Measurements from ENCODE around the gene UBR1. TPM values are rescaled to one million over a fixed set of nuclear protein-coding genes. Genes with fewer than 3 reads are reported as not detected.
A peak's percentile ranks its signal among the peaks of the same experiment; 100 is the strongest.

The UBR1 gene
- total RNA-seq, 4 donors from 2014 or later: 28.8 to 42.0 (median 31.0) TPM

DNA sequence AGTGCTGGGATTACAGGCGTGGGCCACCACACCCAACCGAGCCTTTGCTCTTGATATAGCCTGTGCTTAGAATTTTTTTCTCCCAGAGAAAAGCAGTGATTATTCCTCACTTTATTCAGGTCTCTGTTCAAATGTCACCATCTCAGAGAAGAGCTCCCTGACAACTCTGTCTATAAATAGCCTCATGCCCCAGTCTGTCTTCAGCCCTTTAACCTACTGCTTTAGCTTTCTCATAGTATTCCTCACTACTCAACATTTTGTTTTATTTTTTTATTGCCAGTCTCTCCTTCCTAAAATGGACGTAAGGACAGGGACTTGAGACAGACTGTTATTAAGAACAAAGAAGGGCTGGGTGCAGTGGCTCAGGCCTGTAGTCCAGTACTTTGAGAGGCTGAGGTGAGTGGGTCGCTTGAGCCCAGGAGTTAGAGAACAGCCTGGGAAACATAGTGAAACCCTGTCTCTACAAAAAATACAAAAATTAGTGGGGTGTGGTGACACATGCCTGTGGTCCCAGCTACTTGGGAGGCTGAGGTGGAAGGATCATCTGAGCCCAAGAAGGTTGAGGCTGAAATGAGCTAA lies 106.5 kb downstream of the UBR1 start:
- Histone ChIP-seq H3K27me3 (no peaks in the 10 kb centered on the region), H3K4me1 (no peaks in the 10 kb centered on the region), H3K9me3 (no peaks in the 10 kb centered on the region), H3K27ac (no peak overlapping the region), H3K36me3 (peaks cover 0 to 54% (median 9%) of the 10 kb centered on the region in 3 donors), H3K4me3 (no peak overlapping the region)
- DNase-seq (ENCODE audit: low spot score in 2 of 2): no peak
- 89 to 92% methylated on average over 4 of the region's 4 CpGs for WGBS, 2 donors
- no peak for TF ChIP-seq EP300 (IDR thresholded peaks at IDR 0.05)
- TF ChIP-seq, protein P1, sequence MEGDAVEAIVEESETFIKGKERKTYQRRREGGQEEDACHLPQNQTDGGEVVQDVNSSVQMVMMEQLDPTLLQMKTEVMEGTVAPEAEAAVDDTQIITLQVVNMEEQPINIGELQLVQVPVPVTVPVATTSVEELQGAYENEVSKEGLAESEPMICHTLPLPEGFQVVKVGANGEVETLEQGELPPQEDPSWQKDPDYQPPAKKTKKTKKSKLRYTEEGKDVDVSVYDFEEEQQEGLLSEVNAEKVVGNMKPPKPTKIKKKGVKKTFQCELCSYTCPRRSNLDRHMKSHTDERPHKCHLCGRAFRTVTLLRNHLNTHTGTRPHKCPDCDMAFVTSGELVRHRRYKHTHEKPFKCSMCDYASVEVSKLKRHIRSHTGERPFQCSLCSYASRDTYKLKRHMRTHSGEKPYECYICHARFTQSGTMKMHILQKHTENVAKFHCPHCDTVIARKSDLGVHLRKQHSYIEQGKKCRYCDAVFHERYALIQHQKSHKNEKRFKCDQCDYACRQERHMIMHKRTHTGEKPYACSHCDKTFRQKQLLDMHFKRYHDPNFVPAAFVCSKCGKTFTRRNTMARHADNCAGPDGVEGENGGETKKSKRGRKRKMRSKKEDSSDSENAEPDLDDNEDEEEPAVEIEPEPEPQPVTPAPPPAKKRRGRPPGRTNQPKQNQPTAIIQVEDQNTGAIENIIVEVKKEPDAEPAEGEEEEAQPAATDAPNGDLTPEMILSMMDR (IDR thresholded peaks at IDR 0.05): no peak
- no peak for TF ChIP-seq POLR2A (IDR thresholded peaks at IDR 0.05)

DNA sequence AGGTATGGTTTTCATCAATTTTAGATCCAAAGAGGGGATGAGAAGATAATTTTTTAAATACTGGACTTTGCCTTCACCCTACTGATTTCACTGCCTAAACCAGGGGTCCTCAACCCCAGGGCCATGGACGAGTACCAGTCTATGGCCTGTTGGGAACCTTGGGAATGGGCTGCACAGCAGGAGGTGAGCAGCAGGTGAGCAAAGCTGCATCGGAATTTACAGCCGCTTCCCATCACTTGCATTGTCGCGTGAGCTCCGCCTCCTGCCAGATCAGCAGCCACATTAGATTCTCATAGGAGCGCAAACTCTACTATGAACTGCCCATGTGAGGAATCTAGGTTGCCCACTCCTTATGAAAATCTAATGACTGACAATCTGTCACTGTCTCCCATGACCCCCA lies 109.0 kb downstream of the UBR1 start:
- DNase-seq (ENCODE audit: low spot score in 2 of 2): no peak
- no peak for TF ChIP-seq EP300 (IDR thresholded peaks at IDR 0.05)
- TF ChIP-seq POLR2A (IDR thresholded peaks at IDR 0.05): no peak
- TF ChIP-seq, protein P1 (IDR thresholded peaks at IDR 0.05): no peak
- H3K36me3 ChIP-seq: peaks cover 0 to 38% (median 0%) of the 10 kb centered on the region in 3 donors
- no peaks in the 10 kb centered on the region for H3K4me1 ChIP-seq
- no peaks in the 10 kb centered on the region for H3K9me3 ChIP-seq
- no peaks in the 10 kb centered on the region for H3K27me3 ChIP-seq
- H3K27ac ChIP-seq: no peak overlapping the region
- H3K4me3 ChIP-seq: no peak overlapping the region
- 91 to 94% methylated on average over 7 of the region's 7 CpGs for WGBS, 2 donors

DNA sequence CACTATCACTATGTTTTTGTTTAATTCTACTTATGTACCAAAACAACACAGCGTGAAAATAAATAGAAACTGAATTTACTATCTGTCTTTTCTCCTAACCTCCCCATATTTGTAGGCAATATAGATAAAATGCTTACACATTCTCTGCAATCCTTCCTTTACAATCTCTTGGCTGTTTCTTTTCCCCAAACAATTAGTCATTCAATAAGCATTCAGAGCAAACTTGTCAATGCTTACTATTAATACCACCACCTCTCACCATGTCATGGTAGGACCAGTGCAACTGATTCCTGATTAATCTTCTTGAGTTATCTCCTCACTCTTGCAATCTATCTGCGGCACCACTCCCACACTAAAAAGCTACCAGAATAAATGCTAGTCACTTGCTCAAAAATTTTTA lies 111.3 kb downstream of the UBR1 start:
- Histone ChIP-seq H3K9me3 (no peaks in the 10 kb centered on the region), H3K36me3 (peaks cover 0 to 45% (median 0%) of the 10 kb centered on the region in 3 donors), H3K4me1 (no peaks in the 10 kb centered on the region), H3K27ac (no peak overlapping the region), H3K4me3 (no peak overlapping the region), H3K27me3 (no peaks in the 10 kb centered on the region)
- no peak for DNase-seq (ENCODE audit: low spot score in 2 of 2)
- TF ChIP-seq POLR2A (IDR thresholded peaks at IDR 0.05): no peak
- WGBS, 2 donors: 78 to 80% methylated on average over 2 of the region's 2 CpGs

DNA sequence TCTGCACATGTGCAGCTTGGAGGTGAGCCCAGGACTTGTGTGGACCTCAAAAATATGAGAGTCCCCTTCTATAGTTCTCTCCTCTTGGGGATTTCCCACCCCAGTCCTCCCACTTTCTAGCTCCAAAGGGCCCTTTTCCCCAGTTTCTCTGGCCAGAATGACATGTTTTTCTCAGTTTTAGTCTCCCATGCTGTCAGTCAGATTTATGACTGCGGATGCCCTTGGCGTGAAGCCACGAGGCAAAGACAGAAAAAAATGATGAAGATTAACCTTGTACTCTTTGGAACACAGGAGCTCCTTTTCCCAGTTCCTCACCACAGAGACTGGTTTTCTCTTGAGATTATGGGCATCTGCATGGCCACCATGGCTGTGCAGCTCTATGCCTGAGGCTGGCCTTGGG lies 113.2 kb downstream of the UBR1 start:
- H3K27me3 ChIP-seq: no peaks in the 10 kb centered on the region
- no peak overlapping the region for H3K4me3 ChIP-seq
- peaks cover 0 to 57% (median 0%) of the 10 kb centered on the region in 3 donors for H3K36me3 ChIP-seq
- H3K27ac ChIP-seq: peak overlapping the region in 1 of 4 donors; percentile 25
- H3K4me1 ChIP-seq: no peaks in the 10 kb centered on the region
- DNase-seq (ENCODE audit: low spot score in 2 of 2): no peak
- 36 to 51% methylated on average over 3 of the region's 3 CpGs for WGBS, 2 donors
- H3K9me3 ChIP-seq: no peaks in the 10 kb centered on the region
- TF ChIP-seq EP300 (IDR thresholded peaks at IDR 0.05): no peak
- TF ChIP-seq POLR2A (IDR thresholded peaks at IDR 0.05): no peak
- TF ChIP-seq, protein P1 (IDR thresholded peaks at IDR 0.05): no peak

DNA sequence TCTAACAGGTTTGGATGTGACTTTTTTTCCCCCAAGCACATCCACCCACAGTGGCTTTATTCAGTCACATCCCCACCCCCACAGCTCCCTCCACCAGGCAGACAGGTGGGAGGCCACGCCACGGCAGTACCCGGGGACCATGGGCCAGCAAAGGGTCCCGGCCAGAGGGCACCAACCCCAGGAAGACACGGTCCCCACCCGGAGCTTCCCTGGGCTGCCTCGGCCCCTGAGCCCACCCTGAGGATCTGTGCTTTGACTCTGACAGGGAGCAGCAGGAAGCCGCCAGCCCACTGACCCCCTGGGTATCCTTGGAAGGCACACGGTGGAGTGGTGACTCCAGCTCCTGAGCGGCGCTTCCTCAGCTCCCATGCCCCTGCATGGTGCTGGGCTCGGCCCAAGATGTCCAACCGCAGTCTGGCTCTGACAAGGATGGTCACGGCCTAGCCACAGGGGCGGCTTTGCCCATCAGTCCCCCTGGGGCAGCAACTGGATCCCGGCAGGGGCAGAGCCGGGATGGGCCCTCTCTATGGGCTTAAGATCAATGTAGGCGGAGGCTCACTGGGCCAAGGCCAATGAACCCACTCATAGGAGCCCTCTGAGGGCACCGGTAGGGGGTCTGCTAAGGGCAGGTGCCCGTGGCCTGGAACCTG lies 119.0 kb downstream of the UBR1 start:
- H3K36me3 ChIP-seq: peaks cover 0 to 71% (median 0%) of the 10 kb centered on the region in 3 donors
- no peak for TF ChIP-seq POLR2A (IDR thresholded peaks at IDR 0.05)
- TF ChIP-seq EP300 (IDR thresholded peaks at IDR 0.05): no peak
- TF ChIP-seq, protein P1 (IDR thresholded peaks at IDR 0.05): no peak

More for the DNA sequence above, 119.0 kb downstream of the UBR1 start:
- H3K27ac ChIP-seq: no peak overlapping the region
- WGBS, 2 donors: 88 to 89% methylated on average over 13 to 20 of the region's 20 CpGs
- no peaks in the 10 kb centered on the region for H3K27me3 ChIP-seq
- no peaks in the 10 kb centered on the region for H3K9me3 ChIP-seq
- no peak overlapping the region for H3K4me3 ChIP-seq
- no peaks in the 10 kb centered on the region for H3K4me1 ChIP-seq
- no peak for DNase-seq (ENCODE audit: low spot score in 2 of 2)

Measured in tibial nerve (tissue), 4 donors.